Uterus (tissue), 4 donors: Measurements from ENCODE around the gene DNAJB1. TPM values are rescaled to one million over a fixed set of nuclear protein-coding genes. Genes with fewer than 3 reads are reported as not detected.

Source experiments
- DNase-seq, 2 donors: peaks; one replicate each; pipeline ENCODE4 v3.0.0-alpha.2; 2019 to 2020
- H3K27ac ChIP-seq, 2 donors: fragments of 200-600 bp; sonication (generic); 1 replicate in 1 of 2; 2 replicates in 1 of 2; pipeline ENCODE4 v1.5.1; 2016 to 2018
- H3K27me3 ChIP-seq, 2 donors: fragments of 200-600 bp; sonication (generic); one replicate each; pipeline ENCODE4 v1.5.1; 2018 to 2019; ENCODE audit warnings: control low read depth in 1 of 2
- H3K36me3 ChIP-seq, 2 donors: fragments of 200-600 bp; sonication (generic); one replicate each; pipeline ENCODE4 v1.5.1; 2019; ENCODE audit warnings: control low read depth in 1 of 2
- H3K4me1 ChIP-seq, 2 donors: fragments of 200-600 bp; sonication (generic); one replicate each; pipeline ENCODE4 v1.5.1; 2018 to 2019; ENCODE audit warnings: control low read depth in 1 of 2
- H3K4me3 ChIP-seq, 2 donors: fragments of 200-600 bp; sonication (generic); 1 replicate in 1 of 2; 2 replicates in 1 of 2; pipeline ENCODE4 v1.5.1; 2018 to 2019; ENCODE audit warnings: mild to moderate bottlenecking in 1 of 2
- H3K9me3 ChIP-seq, 2 donors: fragments of 200-600 bp; sonication (generic); one replicate each; pipeline ENCODE4 v1.5.1; 2019; ENCODE audit warnings: control low read depth in 1 of 2
- POLR2A ChIP-seq, 2 donors: fragments of 450-650 bp; IDR thresholded peaks; one replicate each; pipeline ENCODE4 v1.6.1; 2016; ENCODE audit warnings: antibody characterized with exemption in 2 of 2, mild to moderate bottlenecking in 1 of 2, moderate library complexity in 1 of 2
- intact Hi-C: fragments of 100-400 bp; cut with DNase I; formaldehyde crosslinking; loops from one replicate; pipeline ENCODE4 v1.15.1; 2023; ENCODE audit warnings: low total_unique reads
- total RNA-seq, 4 donors: library from RNA; depleted of rRNA in 3 of 4; stranded (reverse); fragments of >200 nt in 3 of 4; gene quantifications; one replicate each; pipeline versions ENCODE4 v1.1.0 to v1.2.4, GENCODE V29; 2014 to 2023
- TF ChIP-seq, protein P1 (sequence below), 4 experiments: fragments of 200-600 bp in 2 of 4; fragments of 450-650 bp in 2 of 4; sonication (generic) in 2 of 4; IDR thresholded peaks; one replicate each; pipeline ENCODE4 v1.5.1; 2016 to 2019; ENCODE audit warnings: antibody characterized with exemption in 4 of 4, mild to moderate bottlenecking in 2 of 4, moderate library complexity in 1 of 4
- donor health status: DM: yes; HTN: yes; CAD: no.

Gene DNAJB1
- total RNA-seq, 4 donors from 2014 or later, result 10.2 to 66.9 (median 40.6) TPM

DNA sequence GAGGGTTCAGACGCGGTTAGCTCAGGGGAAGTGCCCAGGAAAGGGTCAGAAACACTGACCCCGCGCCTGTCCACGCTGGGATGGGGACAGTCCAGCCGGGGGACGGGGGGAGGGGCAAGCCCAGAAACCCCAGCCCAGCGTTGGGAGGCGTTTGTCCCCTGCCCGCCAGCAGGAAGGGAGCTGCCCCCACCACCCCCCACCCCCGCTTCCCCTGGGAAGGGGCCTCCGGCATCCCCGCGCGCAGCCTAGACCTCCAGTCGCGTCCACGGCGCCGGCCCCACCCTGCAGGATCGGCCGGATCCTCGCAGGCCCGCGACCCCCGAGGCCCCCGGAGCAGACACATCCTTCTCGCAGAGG is 22.5 kb downstream of the DNAJB1 start:
- Histone ChIP-seq H3K4me1 (peaks cover 0 to 4% of the 10 kb centered on the region in 2 donors), H3K27me3 (no peaks in the 10 kb centered on the region), H3K27ac (peak overlapping the region; percentile 65 to 80), H3K36me3 (no peaks in the 10 kb centered on the region), H3K4me3 (peak overlapping the region; percentile 65 to 99), H3K9me3 (no peaks in the 10 kb centered on the region)
- no peak for DNase-seq
- TF ChIP-seq, protein P1, sequence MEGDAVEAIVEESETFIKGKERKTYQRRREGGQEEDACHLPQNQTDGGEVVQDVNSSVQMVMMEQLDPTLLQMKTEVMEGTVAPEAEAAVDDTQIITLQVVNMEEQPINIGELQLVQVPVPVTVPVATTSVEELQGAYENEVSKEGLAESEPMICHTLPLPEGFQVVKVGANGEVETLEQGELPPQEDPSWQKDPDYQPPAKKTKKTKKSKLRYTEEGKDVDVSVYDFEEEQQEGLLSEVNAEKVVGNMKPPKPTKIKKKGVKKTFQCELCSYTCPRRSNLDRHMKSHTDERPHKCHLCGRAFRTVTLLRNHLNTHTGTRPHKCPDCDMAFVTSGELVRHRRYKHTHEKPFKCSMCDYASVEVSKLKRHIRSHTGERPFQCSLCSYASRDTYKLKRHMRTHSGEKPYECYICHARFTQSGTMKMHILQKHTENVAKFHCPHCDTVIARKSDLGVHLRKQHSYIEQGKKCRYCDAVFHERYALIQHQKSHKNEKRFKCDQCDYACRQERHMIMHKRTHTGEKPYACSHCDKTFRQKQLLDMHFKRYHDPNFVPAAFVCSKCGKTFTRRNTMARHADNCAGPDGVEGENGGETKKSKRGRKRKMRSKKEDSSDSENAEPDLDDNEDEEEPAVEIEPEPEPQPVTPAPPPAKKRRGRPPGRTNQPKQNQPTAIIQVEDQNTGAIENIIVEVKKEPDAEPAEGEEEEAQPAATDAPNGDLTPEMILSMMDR (IDR thresholded peaks at IDR 0.05), result no peak
- TF ChIP-seq POLR2A (IDR thresholded peaks at IDR 0.05), result no peak
- intact Hi-C loops, result no loop called here

DNA sequence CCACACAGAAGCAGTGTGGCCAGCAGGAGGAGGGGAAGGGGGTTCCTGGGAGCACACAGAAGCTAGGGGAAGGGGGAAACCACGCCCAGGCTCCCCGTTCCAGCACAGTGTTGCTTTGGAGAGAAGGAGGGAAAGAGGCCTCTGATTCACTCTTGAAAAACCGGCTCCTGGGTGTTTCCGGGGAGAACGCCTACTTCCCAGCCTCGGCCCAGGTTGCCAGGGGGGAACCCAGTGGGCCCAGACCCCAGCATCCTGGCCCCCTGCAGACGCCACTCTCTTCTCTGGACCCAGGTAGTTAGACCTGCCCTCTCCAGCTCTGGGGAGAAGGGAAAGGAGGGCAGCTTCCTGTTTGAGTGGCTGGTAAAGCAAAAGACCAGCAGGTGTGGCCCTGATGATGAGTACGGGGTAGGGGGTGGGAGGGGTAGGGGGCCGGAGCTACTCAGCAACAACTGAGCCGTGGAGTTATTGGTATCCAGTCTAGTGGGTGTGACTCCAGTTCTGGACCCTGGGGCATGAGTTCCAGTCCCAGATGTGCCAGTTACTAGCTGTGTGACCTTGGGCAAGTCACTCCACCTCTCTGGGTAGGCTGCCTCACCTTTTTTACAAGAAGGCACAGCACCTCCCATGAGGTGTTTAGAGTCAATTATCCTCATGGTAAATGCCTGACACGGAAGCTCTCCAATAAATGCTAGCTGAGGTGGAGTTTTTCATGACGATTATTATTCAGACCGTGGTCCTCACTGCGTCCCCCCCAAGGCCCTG is 23.1 kb downstream of the DNAJB1 start:
- Histone ChIP-seq H3K36me3 (no peaks in the 10 kb centered on the region), H3K27me3 (no peaks in the 10 kb centered on the region), H3K27ac (peak overlapping the region; percentile 65 to 80), H3K9me3 (no peaks in the 10 kb centered on the region), H3K4me3 (peak overlapping the region; percentile 65 to 99), H3K4me1 (peaks cover 0 to 4% of the 10 kb centered on the region in 2 donors)
- intact Hi-C loops, result no loop called here
- TF ChIP-seq POLR2A (IDR thresholded peaks at IDR 0.05), result no peak
- TF ChIP-seq, protein P1 (IDR thresholded peaks at IDR 0.05), result no peak
- no peak for DNase-seq

DNA sequence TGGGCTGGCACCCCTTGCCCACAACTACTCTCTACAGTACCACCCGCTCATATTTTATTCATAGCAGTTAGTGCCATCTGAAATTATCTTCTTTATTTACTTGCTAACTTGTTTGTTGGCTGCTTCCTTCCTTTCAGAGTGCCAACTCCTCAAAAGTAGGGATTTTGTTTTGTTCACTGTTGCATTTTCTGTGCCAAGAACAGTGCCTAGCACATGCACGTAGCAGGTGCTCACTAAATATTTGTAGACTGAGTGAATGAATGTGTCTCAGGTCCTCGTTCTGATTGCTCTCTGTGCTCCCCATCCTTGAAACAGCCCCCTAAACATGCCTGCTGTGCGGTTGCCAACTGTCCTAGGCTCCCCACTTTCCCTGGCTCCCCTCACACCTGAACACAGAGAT is 23.8 kb downstream of the DNAJB1 start:
- Histone ChIP-seq H3K9me3 (no peaks in the 10 kb centered on the region), H3K4me1 (peaks cover 0 to 4% of the 10 kb centered on the region in 2 donors), H3K27ac (peak overlapping the region in 1 of 2 donors; percentile 65), H3K4me3 (no peak overlapping the region), H3K27me3 (no peaks in the 10 kb centered on the region), H3K36me3 (no peaks in the 10 kb centered on the region)
- TF ChIP-seq POLR2A (IDR thresholded peaks at IDR 0.05), result no peak
- TF ChIP-seq, protein P1 (IDR thresholded peaks at IDR 0.05), result no peak
- intact Hi-C loops, result no loop called here
- DNase-seq, result no peak

DNA sequence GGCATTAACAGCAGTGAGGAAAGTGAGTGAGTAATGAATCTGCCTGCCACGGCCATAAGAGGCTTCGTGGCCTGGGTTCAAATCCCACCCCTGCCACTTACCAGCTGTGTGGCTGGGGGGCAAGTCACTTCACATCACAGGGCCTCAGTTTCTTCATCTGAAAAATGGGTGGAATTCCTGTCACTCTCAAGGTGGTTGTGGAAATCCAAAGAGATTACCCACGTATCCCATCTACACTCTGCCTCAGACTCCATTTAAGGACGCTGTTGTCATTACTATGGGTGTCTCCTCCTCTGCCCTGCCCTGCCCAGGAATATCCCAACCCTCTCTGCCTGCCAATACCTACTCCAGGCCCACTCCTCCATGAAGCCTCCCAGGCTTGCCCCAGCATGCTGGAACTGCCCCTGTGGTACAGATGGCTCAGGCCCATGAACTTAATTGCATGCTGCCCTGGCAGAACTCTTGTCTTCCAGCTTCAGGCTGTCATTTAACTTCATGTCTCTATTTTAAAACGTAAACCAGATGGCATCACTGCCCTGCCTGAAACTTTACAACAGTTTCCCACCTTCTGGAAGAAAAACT is 25.4 kb downstream of the DNAJB1 start:
- no peaks in the 10 kb centered on the region for H3K9me3 ChIP-seq
- H3K27me3 ChIP-seq, result no peaks in the 10 kb centered on the region
- TF ChIP-seq, protein P1 (IDR thresholded peaks at IDR 0.05), result no peak
- TF ChIP-seq POLR2A (IDR thresholded peaks at IDR 0.05), result no peak
- no peak overlapping the region for H3K4me3 ChIP-seq
- H3K4me1 ChIP-seq, result peaks cover 0 to 4% of the 10 kb centered on the region in 2 donors
- no peaks in the 10 kb centered on the region for H3K36me3 ChIP-seq
- intact Hi-C loops, result no loop called here
- H3K27ac ChIP-seq, result no peak overlapping the region
- no peak for DNase-seq

DNA sequence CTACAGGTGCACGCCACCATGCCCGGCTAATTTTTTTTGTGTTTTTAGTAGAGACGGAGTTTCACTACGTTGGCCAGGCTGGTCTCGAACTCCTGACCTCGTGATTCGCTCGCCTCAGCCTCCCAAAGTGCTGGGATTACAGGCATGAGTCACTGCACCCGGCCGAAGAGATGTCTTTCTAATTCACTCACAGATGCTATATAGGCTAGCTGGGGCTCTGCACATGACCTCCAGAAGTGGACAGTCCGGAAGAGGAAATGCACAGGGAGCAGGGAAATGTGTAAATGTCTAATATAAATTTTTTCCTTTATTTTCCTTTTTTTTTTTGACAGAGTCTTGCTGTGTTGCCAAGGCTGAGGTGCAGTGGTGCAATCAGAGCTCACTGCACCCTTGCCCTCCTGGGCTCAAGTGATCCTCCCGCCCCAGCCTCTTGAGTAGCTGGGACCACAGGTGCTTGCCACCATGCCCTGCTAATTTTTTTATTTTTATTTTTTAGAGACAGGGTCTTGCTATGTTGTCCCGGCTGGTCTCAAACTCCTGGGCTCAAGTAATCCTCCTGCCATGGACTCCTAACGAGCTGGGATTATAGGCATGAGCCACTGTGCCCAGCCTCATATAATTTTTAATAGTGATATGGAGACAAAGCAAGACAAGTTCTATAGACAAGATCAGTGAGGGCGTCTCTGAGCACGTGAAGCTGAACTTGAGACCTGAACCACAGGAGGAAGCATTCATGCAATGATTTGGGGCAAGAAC is 30.6 kb downstream of the DNAJB1 start:
- intact Hi-C loops, result no loop called here
- no peak for DNase-seq
- Histone ChIP-seq H3K4me1 (no peaks in the 10 kb centered on the region), H3K36me3 (no peaks in the 10 kb centered on the region), H3K4me3 (no peak overlapping the region), H3K9me3 (no peaks in the 10 kb centered on the region), H3K27ac (no peak overlapping the region), H3K27me3 (no peaks in the 10 kb centered on the region)
- TF ChIP-seq, protein P1 (IDR thresholded peaks at IDR 0.05), result no peak
- TF ChIP-seq POLR2A (IDR thresholded peaks at IDR 0.05), result no peak
